ENCODE measurements around the gene RNFT2.

Gene RNFT2, protein sequence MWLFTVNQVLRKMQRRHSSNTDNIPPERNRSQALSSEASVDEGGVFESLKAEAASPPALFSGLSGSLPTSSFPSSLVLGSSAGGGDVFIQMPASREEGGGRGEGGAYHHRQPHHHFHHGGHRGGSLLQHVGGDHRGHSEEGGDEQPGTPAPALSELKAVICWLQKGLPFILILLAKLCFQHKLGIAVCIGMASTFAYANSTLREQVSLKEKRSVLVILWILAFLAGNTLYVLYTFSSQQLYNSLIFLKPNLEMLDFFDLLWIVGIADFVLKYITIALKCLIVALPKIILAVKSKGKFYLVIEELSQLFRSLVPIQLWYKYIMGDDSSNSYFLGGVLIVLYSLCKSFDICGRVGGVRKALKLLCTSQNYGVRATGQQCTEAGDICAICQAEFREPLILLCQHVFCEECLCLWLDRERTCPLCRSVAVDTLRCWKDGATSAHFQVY

DNA sequence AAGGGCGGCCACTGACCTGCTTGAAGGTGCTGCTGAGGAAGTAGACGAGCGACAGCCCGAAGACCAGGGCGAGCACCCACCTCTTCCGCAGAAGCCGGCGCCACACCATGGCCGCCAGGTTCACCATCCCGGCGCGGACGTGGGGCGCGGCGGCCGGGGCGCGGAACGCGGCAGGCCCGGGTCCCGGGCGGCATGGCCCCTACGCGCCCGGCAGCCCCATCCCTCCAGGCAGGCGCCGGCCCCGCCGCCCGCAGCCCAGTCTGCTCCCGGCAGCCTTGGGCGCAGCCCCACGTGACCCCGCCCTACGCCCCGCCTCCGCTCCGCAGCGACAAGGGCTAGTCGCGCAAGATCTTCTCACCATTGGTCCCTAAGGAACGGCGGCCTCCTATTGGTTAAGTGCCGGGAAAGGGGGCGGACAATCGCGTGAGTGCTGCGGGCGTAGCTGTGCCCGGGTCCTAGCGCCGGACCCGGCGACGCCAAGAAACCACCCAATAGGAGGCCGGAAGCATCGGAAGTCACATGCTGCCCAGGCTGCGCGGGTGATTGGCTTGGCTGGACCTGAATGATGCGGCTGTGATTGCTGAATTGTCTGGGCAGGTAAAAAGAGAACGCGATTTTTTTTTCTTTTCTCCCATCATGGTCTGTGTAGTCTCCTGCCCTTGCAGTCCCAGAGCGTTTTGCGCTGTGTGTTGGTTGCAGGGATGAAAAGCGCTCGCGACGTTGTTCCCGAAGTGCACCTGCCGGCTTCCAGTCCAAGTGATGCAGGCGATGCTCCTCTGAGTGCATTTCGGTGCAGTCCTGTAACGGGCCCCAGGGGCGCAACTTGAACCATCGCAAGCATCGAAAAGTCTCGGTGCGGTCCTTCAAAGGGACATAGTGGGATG, at the start of gene RNFT2, which contains the start of gene SPRING1:
Gene RNFT2 (plus strand): TSS at position 542 of the 884 bp plus-strand sequence. CDS start 2,183 bp downstream, outside the sequence.
Gene SPRING1 (minus strand): TSS at position 296 of the 884 bp plus-strand sequence. CDS start 169 bp downstream, at position 127.
- DNase-seq (ENCODE audit: low spot score), result peak; percentile 100

DNA sequence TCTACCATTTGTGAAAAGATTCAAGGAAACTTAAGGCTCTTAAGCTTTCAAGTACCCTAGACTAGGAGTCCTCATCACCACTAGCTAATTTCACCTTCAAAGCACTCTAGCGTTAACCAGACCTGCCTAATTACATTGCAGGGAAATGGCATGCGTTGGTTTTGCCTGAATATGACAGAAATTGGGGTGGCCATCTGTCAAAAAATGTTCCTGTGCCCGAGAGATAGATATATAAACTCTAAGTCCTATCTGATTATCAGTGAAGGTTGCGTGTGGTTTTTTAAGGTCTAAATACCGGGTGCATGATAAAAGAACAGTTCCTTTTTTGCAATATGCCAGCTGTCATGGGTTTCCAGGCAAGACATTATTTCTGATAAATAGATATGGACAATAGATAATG, 48.6 kb upstream of the RNFT2 start:
- DNase-seq (ENCODE audit: low spot score), result no peak

DNA sequence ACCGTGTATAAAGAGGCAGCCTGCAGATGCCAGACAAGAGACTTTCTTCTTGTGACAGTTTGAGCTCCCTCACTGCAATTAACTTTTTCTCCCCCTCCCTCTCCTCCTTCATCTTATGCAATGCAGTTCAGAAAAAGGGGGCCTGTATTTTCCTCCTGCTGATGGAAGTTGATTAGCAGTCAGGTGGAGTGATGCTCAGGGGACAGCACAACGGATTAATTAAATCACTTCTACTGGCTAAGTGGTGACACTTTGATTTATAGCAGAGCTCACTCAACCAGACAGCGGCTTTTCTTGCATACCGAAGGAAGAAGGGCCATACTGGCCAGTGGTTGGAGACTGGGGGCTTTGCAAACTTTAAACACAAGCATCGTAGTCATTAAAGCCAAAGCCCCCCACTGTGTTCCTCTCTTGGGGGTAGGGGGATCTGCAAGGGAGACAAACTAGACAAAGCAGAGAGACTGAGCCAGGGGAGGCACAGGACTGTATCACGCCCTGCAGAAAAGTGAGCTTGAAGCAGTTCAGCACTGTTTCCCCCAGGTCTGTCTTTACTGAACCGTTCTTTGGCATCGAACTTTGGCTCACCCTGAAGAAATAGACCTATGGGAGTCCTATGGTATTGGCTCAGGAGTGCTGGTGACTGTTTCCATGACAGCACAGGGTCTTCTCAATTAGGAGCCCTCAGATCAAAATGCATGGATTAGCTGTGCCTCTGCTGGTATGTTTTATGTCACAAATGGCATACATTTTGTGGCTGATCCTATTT, 48.0 kb upstream of the RNFT2 start:
- DNase-seq (ENCODE audit: low spot score), result no peak

DNA sequence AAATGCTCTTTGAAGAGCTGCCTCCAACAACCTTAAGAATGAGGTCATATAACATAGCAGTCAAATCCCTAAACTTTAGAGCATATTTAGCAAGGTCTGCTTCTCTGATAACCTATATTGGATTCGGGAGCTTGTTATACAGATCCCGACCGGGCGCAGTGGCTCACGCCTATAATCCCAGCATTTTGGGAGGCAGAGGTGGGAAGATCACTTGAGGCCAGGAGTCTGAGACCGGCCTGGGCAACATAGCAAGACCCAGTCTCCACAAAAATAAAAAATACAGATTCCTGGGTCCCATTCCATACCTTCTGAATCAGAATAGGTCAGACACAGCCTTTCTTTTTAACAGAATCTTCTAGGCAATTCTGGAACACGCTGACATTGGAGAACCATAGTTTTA, 46.9 kb upstream of the RNFT2 start:
- DNase-seq (ENCODE audit: low spot score), result no peak

DNA sequence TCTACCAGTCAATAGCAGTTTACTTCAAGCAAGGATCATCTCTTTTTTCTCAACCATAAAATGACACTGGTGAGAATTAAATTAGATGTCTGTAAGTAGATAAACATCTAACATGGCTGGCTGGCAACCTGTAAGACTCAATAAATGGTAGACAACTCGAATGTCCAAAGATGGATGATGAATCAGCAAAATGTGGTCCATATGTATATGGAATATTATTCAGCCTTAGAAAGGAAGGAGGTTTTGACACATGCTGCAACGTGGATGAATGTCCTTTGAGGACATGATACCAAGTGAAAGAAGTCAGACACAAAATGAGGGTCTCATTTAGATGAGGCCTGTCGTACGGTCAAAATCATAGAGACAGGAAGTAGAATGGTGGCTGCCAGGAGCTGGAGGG, 46.5 kb upstream of the RNFT2 start:
- no peak for DNase-seq (ENCODE audit: low spot score)

DNA sequence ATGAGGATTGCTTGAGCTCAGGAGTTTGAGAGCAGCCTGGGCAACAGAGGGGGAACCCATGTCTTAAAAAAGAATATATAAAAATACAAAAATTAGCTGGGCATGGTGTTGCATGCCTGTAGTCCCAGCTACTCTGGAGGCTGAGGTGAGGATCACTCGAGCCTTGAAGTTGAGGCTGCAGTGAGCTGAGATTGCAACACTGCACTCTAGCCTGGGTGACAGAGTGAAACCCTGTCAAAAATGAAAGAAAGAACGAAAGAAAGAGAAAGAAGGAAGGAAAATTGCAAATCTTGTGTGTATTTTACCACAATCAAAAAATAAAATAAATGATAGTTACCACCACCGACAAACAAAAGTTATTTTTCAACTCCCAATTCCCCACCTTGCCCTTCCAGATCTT, 45.5 kb upstream of the RNFT2 start:
- DNase-seq (ENCODE audit: low spot score), result no peak

DNA sequence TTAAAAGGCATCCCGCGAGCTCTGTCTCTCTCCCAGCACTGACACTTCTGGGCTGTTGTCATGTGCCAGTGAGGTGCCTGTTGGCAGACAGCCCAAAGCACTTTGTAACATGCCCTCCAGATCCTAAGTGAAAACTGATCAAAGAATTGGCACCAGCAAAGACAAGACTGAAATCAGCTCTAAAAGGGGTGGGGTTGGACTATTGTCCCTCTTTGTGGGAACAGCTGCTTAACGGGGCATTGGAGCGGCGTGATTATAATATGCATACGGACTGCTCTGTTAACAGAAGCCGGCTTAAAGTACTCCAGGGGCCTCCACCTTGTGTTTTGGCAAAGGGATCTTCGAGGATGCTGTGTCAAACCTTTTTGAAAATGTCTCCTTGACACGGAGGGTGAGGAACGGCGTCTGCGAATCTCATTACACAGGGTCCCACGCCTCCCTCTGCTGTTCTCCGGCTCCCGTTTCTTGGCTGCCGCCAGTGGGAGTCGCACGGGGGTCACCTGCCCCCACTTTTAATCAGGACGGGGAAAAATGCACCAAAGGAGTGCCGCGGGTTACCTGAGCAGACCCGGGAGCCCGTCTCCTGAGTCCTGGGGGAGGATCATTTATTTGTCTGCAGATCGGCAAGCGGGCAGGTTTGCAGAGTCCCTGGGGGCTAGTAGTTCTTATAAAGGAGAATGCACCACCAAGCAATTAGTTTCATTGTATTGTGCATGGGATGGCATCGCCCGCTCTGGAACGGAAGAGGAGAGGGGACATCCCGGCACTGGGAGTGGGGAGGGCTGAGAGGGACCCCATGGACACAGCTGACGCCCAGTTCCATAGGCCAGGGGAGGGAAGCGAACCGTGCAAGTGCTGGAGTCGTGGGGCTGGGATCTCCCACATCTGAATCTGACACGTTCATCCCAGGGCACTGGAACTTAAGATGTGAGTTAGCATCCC, 44.6 kb upstream of the RNFT2 start:
- DNase-seq (ENCODE audit: low spot score), result no peak

DNA sequence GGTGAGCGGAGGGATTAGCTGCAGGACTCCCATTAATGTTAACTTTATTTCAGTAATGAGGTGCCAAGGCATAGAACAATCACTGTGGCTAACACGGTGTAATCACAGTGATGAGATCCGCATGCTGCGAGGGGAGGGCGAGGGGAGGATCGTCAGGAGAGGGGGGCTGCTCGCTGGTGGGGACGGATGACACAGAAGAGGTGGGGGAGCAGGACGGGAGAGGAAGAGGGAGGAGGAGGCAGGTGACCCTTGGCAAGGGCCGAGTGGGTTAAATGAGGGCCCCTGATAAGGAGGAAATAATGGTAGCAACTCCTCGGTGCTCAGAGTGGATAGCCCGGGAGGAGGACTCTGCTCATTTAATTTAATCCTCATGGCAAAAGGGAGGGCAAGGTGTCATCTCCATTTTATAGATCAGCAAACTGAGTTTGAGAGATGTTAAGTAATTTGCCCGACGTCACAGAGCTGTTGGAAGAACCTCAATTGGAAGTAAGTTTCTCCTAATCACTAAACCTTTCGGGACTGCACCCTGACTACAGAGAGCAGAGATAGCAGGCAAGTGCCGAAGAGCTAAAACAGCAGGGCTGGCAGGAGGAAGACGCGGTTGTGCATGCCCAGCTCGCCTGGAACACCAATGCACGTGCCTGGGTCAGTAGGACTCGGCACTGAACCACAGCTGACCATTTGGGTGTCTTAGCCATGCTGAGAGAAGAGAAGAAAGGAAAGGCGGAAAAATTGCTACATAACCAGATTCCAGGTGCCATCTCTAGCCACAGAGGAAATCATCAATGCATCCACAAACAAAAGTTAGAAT, 43.3 kb upstream of the RNFT2 start:
- DNase-seq (ENCODE audit: low spot score), result no peak

DNA sequence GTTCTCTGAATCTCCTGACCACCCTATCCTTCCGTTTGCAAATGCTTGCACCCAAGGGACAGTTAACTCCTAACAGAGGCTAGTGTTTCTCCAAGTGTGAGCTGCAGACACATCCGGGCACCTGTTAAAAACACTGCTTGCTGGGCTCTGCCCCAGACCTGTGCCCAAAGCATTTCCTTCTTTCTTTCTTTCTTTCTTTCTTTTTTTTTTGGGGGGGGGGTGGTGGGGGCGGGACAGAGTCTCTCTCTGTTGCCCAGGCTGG, 42.7 kb upstream of the RNFT2 start:
- no peak for DNase-seq (ENCODE audit: low spot score)

DNA sequence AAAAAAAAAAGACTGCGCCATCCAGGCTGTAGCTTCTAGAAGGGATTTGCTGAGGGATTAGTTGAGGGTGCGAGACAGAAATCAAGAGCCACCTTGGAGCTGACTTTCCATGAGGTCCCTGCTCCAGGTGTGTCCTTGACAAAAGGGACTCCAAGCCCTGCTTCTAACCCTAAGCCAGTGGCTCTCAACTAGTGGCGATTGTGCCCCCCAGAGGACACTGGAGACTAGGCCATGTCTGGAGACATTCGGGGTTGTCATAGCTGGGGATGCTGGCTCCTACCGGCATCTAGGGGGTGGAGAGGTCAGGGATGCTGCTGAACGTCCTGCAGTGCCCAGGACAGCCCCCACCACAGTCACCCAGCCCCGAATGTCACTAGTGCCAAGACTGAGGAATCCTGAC, 40.8 kb upstream of the RNFT2 start:
- peak; percentile 38 for DNase-seq (ENCODE audit: low spot score)

DNA sequence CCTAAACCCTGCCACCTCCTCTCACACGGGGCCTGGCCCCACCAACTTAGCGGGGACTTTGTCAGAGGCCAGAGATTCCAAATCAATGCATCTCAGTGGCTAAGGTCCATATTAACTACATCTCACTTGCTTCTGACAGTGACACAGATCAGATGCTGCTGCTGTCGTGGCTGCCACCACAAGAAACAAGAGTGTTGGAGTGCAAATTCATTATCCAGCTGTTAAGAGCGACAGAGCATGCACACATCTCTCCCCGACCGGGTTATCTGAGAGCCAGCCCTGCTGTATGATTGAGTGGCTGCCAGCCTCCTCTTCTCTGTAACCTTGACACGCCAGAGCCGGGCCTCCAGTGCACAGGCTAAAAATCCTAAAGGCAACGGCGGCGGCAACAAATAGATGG, 40.4 kb upstream of the RNFT2 start:
- no peak for DNase-seq (ENCODE audit: low spot score)

DNA sequence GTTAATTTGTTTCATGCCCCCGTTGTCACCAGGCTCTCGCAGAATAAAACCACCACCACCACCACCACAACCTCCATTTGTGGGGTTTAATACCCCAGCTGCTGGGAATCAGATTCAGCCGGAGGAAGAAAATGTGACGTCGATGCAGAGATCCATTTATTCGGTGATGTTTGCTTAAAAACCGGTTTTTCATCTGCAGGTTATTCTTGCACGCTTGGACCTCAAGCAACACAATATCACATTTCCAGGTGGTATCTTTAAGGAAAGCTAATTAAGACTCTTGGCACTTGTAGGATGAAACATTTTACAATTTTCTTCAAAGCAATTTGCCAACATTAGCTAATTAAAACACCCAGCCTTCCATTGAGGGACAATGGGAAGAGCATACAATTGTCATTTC, 40.0 kb upstream of the RNFT2 start:
- no peak for DNase-seq (ENCODE audit: low spot score)

DNA sequence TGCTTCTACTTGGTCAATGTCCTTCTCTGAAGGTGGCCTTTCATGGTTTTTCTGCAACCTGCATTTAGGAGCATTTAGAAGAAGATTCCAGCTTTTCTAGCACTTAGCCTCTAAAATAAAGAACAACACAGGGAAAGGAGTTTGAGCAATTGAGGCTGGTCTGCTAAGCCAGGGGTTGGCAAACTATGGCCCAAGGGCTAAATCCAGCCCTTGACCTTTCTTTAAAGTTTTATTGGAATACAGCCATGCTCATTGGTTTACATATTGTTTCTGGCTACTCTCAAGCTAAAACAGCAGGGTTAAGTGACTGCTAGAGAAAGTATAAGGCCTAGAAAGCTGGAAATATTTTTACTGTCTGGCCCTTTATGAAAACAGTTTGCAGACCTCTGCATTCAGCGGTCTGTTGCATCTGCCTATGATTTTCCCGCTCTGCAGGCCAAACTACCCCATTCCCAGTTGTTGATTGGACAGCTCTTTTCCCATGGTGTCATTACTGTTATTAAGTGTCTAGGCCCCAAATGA, 39.5 kb upstream of the RNFT2 start:
- DNase-seq (ENCODE audit: low spot score), result no peak

DNA sequence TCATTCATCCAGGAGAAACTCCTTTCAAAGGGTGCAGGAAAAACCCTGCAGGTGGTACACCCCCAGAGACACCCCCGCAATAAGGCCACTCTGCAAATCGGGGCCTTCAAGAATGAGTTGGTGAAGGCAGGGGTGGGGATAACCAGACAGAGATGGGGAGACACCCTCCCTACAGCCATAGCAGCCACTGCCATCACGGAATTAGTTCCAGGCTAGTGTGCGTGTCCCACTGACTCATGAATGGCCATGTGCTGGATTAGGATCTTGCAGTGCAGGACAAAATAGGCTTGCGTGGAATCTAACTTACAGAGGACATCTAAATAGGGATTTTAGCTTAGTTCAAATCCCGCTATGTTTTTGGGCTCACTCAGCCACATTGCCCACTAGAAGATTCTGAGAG, 38.0 kb upstream of the RNFT2 start:
- DNase-seq (ENCODE audit: low spot score), result peak; percentile 33

DNA sequence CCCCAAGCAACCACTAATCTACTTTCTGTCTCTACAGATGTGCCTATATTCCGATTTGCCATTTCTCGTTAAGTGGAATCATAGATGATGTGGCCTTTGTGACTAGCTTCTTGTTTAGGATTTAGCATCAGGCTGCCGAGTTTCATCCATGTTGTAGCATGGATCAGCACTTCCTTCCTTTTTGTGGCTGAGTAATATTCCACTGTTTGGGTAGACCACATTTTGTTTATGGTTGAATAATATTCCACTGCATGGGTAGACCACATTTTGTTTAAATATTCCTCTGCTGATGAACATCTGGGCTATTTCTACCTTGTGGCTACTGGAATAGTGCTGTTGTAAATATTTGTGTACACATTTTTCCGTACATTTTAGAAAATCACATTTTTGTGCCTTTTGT, 36.7 kb upstream of the RNFT2 start:
- DNase-seq (ENCODE audit: low spot score), result no peak

DNA sequence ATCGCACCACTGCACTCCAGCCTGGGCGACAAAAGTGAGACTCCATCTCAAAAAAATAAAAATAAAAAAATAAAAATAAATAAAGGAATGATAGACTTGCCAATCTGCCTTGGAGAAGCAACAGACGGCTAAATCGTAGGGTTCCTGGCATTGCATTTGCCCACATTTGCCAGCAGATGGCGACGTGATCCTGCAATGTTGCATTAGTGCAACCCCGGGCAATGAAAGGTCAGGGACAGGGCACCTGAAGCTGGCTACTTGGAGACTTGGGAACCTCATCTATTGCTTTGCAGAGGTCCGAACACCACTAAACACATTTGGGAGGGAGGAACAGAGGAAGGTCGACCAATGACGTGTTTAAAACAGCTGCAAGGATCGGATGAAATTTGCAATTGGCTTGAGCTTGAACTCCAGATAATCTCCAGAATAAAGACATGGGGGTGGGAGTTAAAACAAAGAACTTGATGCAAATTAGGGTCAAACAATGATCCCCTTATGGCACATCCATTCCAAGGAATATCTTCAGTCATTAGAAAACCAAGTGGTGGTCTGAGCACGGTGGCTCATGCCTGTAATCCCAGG, 34.8 kb upstream of the RNFT2 start:
- peak; percentile 81 for DNase-seq (ENCODE audit: low spot score)

DNA sequence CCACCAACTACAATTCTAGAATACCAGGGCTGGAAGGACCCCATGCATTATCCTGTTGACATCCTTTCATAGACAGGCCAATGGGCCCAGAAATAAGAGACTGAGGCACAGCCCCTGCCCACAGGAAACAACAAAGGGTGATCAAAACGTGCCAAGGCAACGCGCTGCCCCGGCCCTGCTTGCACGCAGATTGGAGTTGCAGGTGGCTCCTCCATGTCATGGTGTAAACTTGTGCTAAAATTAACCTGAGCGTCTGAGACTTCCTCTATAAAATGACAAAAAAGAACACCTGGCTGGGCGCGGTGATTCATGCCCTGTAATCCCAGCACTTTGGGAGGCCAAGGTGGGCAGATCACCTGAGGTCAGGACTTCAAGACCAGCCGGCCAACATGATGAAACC, 30.4 kb upstream of the RNFT2 start:
- DNase-seq (ENCODE audit: low spot score), result no peak

DNA sequence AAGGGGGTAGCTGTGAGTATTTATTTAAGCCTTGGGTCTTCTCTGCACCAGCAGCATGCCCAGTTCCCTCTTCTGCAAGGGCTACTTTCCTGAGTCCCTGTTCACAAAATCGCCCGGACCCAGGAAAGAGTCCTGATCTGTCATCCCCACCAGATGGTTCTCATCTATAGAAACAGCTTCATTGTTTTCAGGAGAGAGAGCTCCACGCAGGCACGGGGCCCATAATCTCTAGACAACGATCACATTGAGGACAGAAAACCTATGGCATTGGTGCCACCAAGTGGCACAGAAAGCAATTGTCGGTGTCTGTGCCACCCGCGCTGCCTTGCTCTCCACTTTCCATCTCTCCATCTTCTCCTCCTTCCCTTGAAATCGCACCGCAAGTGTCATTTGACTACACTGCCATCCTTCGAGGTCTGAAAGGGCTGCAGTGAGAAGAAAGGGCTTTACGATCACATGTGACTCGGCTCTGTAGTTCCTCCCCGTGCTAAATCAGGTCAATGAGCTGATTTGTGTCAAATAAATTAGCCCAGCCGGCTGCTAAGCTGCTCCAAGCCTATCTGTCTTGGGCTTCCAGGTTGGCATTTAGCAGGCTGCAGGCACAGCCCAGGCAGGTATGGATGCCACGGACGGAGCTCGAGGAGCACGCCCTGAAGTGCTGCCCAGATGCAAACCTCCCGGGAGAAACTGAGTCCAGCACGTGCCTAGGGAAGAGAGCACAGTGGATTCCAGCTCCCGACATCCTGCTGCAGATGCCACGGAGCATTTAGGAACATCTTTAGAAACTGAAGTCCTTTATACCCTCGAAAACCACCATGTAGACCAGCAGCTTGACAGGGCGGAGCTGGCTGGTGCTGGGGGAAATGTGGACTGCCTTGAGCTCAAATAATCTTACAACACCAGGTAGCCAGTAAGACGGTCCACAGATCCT, 29.0 kb upstream of the RNFT2 start:
- DNase-seq (ENCODE audit: low spot score), result peak; percentile 75

DNA sequence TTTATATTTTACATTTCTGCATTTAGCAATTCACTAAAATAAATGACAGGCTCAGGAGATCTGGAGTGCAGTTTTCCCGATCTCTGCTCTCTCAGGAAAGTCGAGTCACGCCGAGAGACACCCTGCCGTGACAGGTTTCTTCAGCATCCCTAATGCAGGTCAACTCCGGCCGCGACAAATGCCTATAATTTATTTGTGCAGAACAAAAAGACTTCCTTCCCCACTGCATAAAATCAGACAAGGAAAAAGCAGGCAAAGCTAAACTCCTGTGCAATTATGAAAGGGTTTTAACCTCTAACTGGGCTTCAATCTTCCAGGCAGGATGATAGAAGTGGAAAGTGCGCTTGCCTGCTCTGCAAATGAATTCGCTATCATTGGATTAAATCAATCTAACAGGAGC, 28.3 kb upstream of the RNFT2 start:
- no peak for DNase-seq (ENCODE audit: low spot score)

Measured in AG08395 (cell line).